ENCODE data around the gene LDLRAP1.

The LDLRAP1 gene

GRCh38 chr1:25559031-25559430, 15.6 kb downstream of the LDLRAP1 start:
- H3K9ac ChIP-seq (ENCODE audit: low read length), result no peak overlapping the region
- H3K9me3 ChIP-seq (ENCODE audit: low read length), result no peaks in the 10 kb centered on the region
- H3K4me1 ChIP-seq (ENCODE audit: insufficient read depth, low read length), result peaks cover 9% of the 10 kb centered on the region
- no peak overlapping the region for H3K4me3 ChIP-seq (ENCODE audit: low read depth in 1 of 2, low read length in 2 of 2)
- H3K27me3 ChIP-seq (ENCODE audit: control insufficient read depth in 1 of 2, insufficient read depth in 2 of 2, low read length in 2 of 2), result no peaks in the 10 kb centered on the region
- H3K36me3 ChIP-seq (ENCODE audit: insufficient read depth, low read length), result peaks cover 23% of the 10 kb centered on the region
- no peak overlapping the region for H3K27ac ChIP-seq (ENCODE audit: low read depth, low read length)

GRCh38 chr1:25560001-25560400, 16.6 kb downstream of the LDLRAP1 start:
- H3K4me1 ChIP-seq (ENCODE audit: insufficient read depth, low read length), result peaks cover 9% of the 10 kb centered on the region
- H3K9ac ChIP-seq (ENCODE audit: low read length), result no peak overlapping the region
- no peak overlapping the region for H3K4me3 ChIP-seq (ENCODE audit: low read depth in 1 of 2, low read length in 2 of 2)
- no peaks in the 10 kb centered on the region for H3K9me3 ChIP-seq (ENCODE audit: low read length)
- no peaks in the 10 kb centered on the region for H3K27me3 ChIP-seq (ENCODE audit: control insufficient read depth in 1 of 2, insufficient read depth in 2 of 2, low read length in 2 of 2)
- peaks cover 28% of the 10 kb centered on the region for H3K36me3 ChIP-seq (ENCODE audit: insufficient read depth, low read length)
- no peak overlapping the region for H3K27ac ChIP-seq (ENCODE audit: low read depth, low read length)

- no peaks in the 10 kb centered on the region for H3K27me3 ChIP-seq (ENCODE audit: control insufficient read depth in 1 of 2, insufficient read depth in 2 of 2, low read length in 2 of 2)
- peaks cover 11% of the 10 kb centered on the region for H3K4me1 ChIP-seq (ENCODE audit: insufficient read depth, low read length)
- H3K9ac ChIP-seq (ENCODE audit: low read length), result no peak overlapping the region
- peaks cover 28% of the 10 kb centered on the region for H3K36me3 ChIP-seq (ENCODE audit: insufficient read depth, low read length)
- no peak overlapping the region for H3K27ac ChIP-seq (ENCODE audit: low read depth, low read length)
- no peak overlapping the region for H3K4me3 ChIP-seq (ENCODE audit: low read depth in 1 of 2, low read length in 2 of 2)
- H3K9me3 ChIP-seq (ENCODE audit: low read length), result no peaks in the 10 kb centered on the region
Observed at GRCh38 chr1:25560788-25561187, 17.4 kb downstream of the LDLRAP1 start.

- H3K4me3 ChIP-seq (ENCODE audit: low read depth in 1 of 2, low read length in 2 of 2), result no peak overlapping the region
- peaks cover 13% of the 10 kb centered on the region for H3K4me1 ChIP-seq (ENCODE audit: insufficient read depth, low read length)
- no peaks in the 10 kb centered on the region for H3K9me3 ChIP-seq (ENCODE audit: low read length)
- no peak overlapping the region for H3K27ac ChIP-seq (ENCODE audit: low read depth, low read length)
- H3K27me3 ChIP-seq (ENCODE audit: control insufficient read depth in 1 of 2, insufficient read depth in 2 of 2, low read length in 2 of 2), result no peaks in the 10 kb centered on the region
- no peak overlapping the region for H3K9ac ChIP-seq (ENCODE audit: low read length)
- peaks cover 28% of the 10 kb centered on the region for H3K36me3 ChIP-seq (ENCODE audit: insufficient read depth, low read length)
Observed at GRCh38 chr1:25561421-25562100, 18.2 kb downstream of the LDLRAP1 start.

GRCh38 chr1:25562101-25562927, 18.9 kb downstream of the LDLRAP1 start:
- Histone ChIP-seq H3K36me3 (ENCODE audit: insufficient read depth, low read length) (peaks cover 28% of the 10 kb centered on the region), H3K4me1 (ENCODE audit: insufficient read depth, low read length) (peaks cover 17% of the 10 kb centered on the region), H3K27me3 (ENCODE audit: control insufficient read depth in 1 of 2, insufficient read depth in 2 of 2, low read length in 2 of 2) (no peaks in the 10 kb centered on the region), H3K27ac (ENCODE audit: low read depth, low read length) (no peak overlapping the region), H3K9ac (ENCODE audit: low read length) (no peak overlapping the region), H3K4me3 (ENCODE audit: low read depth in 1 of 2, low read length in 2 of 2) (no peak overlapping the region), H3K9me3 (ENCODE audit: low read length) (no peaks in the 10 kb centered on the region)

GRCh38 chr1:25562928-25563283, 19.5 kb downstream of the LDLRAP1 start:
- Histone ChIP-seq H3K27ac (ENCODE audit: low read depth, low read length) (no peak overlapping the region), H3K9me3 (ENCODE audit: low read length) (no peaks in the 10 kb centered on the region), H3K4me1 (ENCODE audit: insufficient read depth, low read length) (peaks cover 23% of the 10 kb centered on the region), H3K4me3 (ENCODE audit: low read depth in 1 of 2, low read length in 2 of 2) (no peak overlapping the region), H3K36me3 (ENCODE audit: insufficient read depth, low read length) (peaks cover 27% of the 10 kb centered on the region), H3K27me3 (ENCODE audit: control insufficient read depth in 1 of 2, insufficient read depth in 2 of 2, low read length in 2 of 2) (no peaks in the 10 kb centered on the region), H3K9ac (ENCODE audit: low read length) (no peak overlapping the region)

GRCh38 chr1:25563330-25564215, 20.2 kb downstream of the LDLRAP1 start:
- H3K9me3 ChIP-seq (ENCODE audit: low read length), result no peaks in the 10 kb centered on the region
- no peak overlapping the region for H3K4me3 ChIP-seq (ENCODE audit: low read depth in 1 of 2, low read length in 2 of 2)
- H3K36me3 ChIP-seq (ENCODE audit: insufficient read depth, low read length), result peaks cover 21% of the 10 kb centered on the region
- H3K27ac ChIP-seq (ENCODE audit: low read depth, low read length), result no peak overlapping the region
- H3K27me3 ChIP-seq (ENCODE audit: control insufficient read depth in 1 of 2, insufficient read depth in 2 of 2, low read length in 2 of 2), result no peaks in the 10 kb centered on the region
- H3K4me1 ChIP-seq (ENCODE audit: insufficient read depth, low read length), result peaks cover 29% of the 10 kb centered on the region
- H3K9ac ChIP-seq (ENCODE audit: low read length), result no peak overlapping the region

- Histone ChIP-seq H3K27me3 (ENCODE audit: control insufficient read depth in 1 of 2, insufficient read depth in 2 of 2, low read length in 2 of 2) (no peaks in the 10 kb centered on the region), H3K27ac (ENCODE audit: low read depth, low read length) (no peak overlapping the region), H3K4me1 (ENCODE audit: insufficient read depth, low read length) (peaks cover 38% of the 10 kb centered on the region), H3K4me3 (ENCODE audit: low read depth in 1 of 2, low read length in 2 of 2) (no peak overlapping the region), H3K9me3 (ENCODE audit: low read length) (no peaks in the 10 kb centered on the region), H3K36me3 (ENCODE audit: insufficient read depth, low read length) (peaks cover 11% of the 10 kb centered on the region), H3K9ac (ENCODE audit: low read length) (no peak overlapping the region)
Observed at GRCh38 chr1:25564777-25565574, 21.6 kb downstream of the LDLRAP1 start.

- Histone ChIP-seq H3K27ac (ENCODE audit: low read depth, low read length) (peak overlapping the region; percentile 24), H3K27me3 (ENCODE audit: control insufficient read depth in 1 of 2, insufficient read depth in 2 of 2, low read length in 2 of 2) (no peaks in the 10 kb centered on the region), H3K4me1 (ENCODE audit: insufficient read depth, low read length) (peaks cover 38% of the 10 kb centered on the region), H3K4me3 (ENCODE audit: low read depth in 1 of 2, low read length in 2 of 2) (no peak overlapping the region), H3K36me3 (ENCODE audit: insufficient read depth, low read length) (peaks cover 11% of the 10 kb centered on the region), H3K9ac (ENCODE audit: low read length) (no peak overlapping the region), H3K9me3 (ENCODE audit: low read length) (no peaks in the 10 kb centered on the region)
Observed at GRCh38 chr1:25565626-25566025, 22.2 kb downstream of the LDLRAP1 start.

GRCh38 chr1:25566176-25566729, 22.8 kb downstream of the LDLRAP1 start:
- peak overlapping the region in 1 of 2 donors; percentile 8 for H3K4me3 ChIP-seq (ENCODE audit: low read depth in 1 of 2, low read length in 2 of 2)
- H3K36me3 ChIP-seq (ENCODE audit: insufficient read depth, low read length), result peaks cover 11% of the 10 kb centered on the region
- H3K4me1 ChIP-seq (ENCODE audit: insufficient read depth, low read length), result peaks cover 38% of the 10 kb centered on the region
- peak overlapping the region; percentile 88 for H3K27ac ChIP-seq (ENCODE audit: low read depth, low read length)
- H3K9ac ChIP-seq (ENCODE audit: low read length), result no peak overlapping the region
- H3K9me3 ChIP-seq (ENCODE audit: low read length), result no peaks in the 10 kb centered on the region
- H3K27me3 ChIP-seq (ENCODE audit: control insufficient read depth in 1 of 2, insufficient read depth in 2 of 2, low read length in 2 of 2), result no peaks in the 10 kb centered on the region
